ENCODE measurements around the gene DNMT3A.

The DNMT3A gene

GRCh38 chr2:25372405-25373268, 30.9 kb upstream of the DNMT3A start:
- DNase-seq: no peak

- no peak for DNase-seq
These were observed 29.8 kb upstream of the DNMT3A start for GRCh38 chr2:25371253-25372241.

GRCh38 chr2:25369876-25370275, 28.2 kb upstream of the DNMT3A start:
- no peak for DNase-seq

- no peak for DNase-seq
These were observed 27.7 kb upstream of the DNMT3A start for GRCh38 chr2:25369439-25369838.

GRCh38 chr2:25368660-25369059, 26.9 kb upstream of the DNMT3A start:
- no peak for DNase-seq

GRCh38 chr2:25367296-25367695, 25.6 kb upstream of the DNMT3A start:
- no peak for DNase-seq

- DNase-seq: no peak
These were observed 24.9 kb upstream of the DNMT3A start for GRCh38 chr2:25366629-25367028.

- no peak for DNase-seq
These were observed 23.5 kb upstream of the DNMT3A start for GRCh38 chr2:25365241-25365640.

- DNase-seq: no peak
These were observed 22.0 kb upstream of the DNMT3A start for GRCh38 chr2:25363733-25364132.

- DNase-seq: no peak
These were observed 20.9 kb upstream of the DNMT3A start for GRCh38 chr2:25362434-25363145.

GRCh38 chr2:25362049-25362433, 20.3 kb upstream of the DNMT3A start:
- peak; percentile 87 for DNase-seq

GRCh38 chr2:25361261-25362048, 19.7 kb upstream of the DNMT3A start:
- DNase-seq: no peak

- no peak for DNase-seq
These were observed 17.1 kb upstream of the DNMT3A start for GRCh38 chr2:25358836-25359235.

- DNase-seq: no peak
These were observed 16.6 kb upstream of the DNMT3A start for GRCh38 chr2:25358249-25358815.

GRCh38 chr2:25356088-25356487, 14.4 kb upstream of the DNMT3A start:
- no peak for DNase-seq

GRCh38 chr2:25355270-25355669, 13.5 kb upstream of the DNMT3A start:
- no peak for DNase-seq

GRCh38 chr2:25354116-25354515, 12.4 kb upstream of the DNMT3A start:
- DNase-seq: peak; percentile 61

GRCh38 chr2:25349397-25349796, 7.7 kb upstream of the DNMT3A start:
- DNase-seq: no peak

- DNase-seq: no peak
These were observed 6.1 kb upstream of the DNMT3A start for GRCh38 chr2:25347846-25348245.

- peak; percentile 5 for DNase-seq
These were observed 5.6 kb upstream of the DNMT3A start for GRCh38 chr2:25347205-25347815.

- no peak for DNase-seq
These were observed 1.6 kb upstream of the DNMT3A start for GRCh38 chr2:25343187-25343825.

All from SHP77 treated with DMSO at 0.1 percent for 48 hours (cell line).